ENCODE measurements around the gene PRKACB. TPM values are rescaled to one million over a fixed set of nuclear protein-coding genes. Genes with fewer than 3 reads are reported as not detected.
"Not testable (repeated sequence)": the region's sequence is repeated elsewhere in the genome, so short reads cannot be mapped to it uniquely, and the experiment has no call there.

PRKACB gene
- total RNA-seq, 4 donors from 2014 or later = 26.7 to 35.6 (median 33.8) TPM

GRCh38 chr1:84282780-84283333 is 138.8 kb downstream of the PRKACB start:
- DNase-seq = no peak
- H3K4me1 ChIP-seq = no peaks in the 10 kb centered on the region
- no peak overlapping the region for H3K4me3 ChIP-seq (replicated peaks in 1 of 3)
- no peak overlapping the region for H3K27ac ChIP-seq
- H3K36me3 ChIP-seq = no peaks in the 10 kb centered on the region
- intact Hi-C loops (cut with DNase I) = no loop called here
- no peak for TF ChIP-seq POLR2A (IDR thresholded peaks at IDR 0.05)
- TF ChIP-seq, protein P1, sequence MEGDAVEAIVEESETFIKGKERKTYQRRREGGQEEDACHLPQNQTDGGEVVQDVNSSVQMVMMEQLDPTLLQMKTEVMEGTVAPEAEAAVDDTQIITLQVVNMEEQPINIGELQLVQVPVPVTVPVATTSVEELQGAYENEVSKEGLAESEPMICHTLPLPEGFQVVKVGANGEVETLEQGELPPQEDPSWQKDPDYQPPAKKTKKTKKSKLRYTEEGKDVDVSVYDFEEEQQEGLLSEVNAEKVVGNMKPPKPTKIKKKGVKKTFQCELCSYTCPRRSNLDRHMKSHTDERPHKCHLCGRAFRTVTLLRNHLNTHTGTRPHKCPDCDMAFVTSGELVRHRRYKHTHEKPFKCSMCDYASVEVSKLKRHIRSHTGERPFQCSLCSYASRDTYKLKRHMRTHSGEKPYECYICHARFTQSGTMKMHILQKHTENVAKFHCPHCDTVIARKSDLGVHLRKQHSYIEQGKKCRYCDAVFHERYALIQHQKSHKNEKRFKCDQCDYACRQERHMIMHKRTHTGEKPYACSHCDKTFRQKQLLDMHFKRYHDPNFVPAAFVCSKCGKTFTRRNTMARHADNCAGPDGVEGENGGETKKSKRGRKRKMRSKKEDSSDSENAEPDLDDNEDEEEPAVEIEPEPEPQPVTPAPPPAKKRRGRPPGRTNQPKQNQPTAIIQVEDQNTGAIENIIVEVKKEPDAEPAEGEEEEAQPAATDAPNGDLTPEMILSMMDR (IDR thresholded peaks at IDR 0.05) = no peak
- H3K27me3 ChIP-seq = no peaks in the 10 kb centered on the region
- WGBS, 2 donors = 77 to 100% methylated on average over 1 of the region's 1 CpG
- H3K9me3 ChIP-seq = no peaks in the 10 kb centered on the region

DNA sequence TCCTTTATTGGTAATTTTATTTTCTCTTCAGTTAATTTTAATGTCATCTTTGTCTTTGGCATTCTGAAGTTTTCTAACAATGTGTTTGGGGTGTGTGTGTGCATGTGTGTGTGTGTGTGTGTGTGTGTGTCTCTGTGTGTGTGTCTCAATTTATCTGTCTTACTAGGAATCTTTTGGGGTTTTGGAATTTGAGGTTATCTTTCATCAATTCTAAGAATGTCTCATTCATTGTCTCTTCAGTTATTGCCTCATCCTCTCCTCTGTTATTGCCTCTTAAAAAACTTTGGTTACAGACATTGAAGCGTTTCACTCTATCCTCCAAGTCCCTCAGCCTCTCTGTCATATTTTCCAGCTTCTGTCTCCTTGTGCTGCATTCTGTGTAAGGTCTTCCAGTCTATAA is 139.3 kb downstream of the PRKACB start:
- no peak for TF ChIP-seq POLR2A (IDR thresholded peaks at IDR 0.05)
- TF ChIP-seq, protein P1 (IDR thresholded peaks at IDR 0.05) = no peak
- Histone ChIP-seq H3K4me3 (replicated peaks in 1 of 3) (no peak overlapping the region), H3K9me3 (no peaks in the 10 kb centered on the region), H3K27ac (no peak overlapping the region), H3K36me3 (no peaks in the 10 kb centered on the region), H3K27me3 (no peaks in the 10 kb centered on the region), H3K4me1 (no peaks in the 10 kb centered on the region)
- intact Hi-C loops (cut with DNase I) = no loop called here
- DNase-seq = no peak
- 85 to 88% methylated on average over 1 of the region's 1 CpG for WGBS, 2 donors

GRCh38 chr1:84286071-84286470 is 142.0 kb downstream of the PRKACB start:
- H3K36me3 ChIP-seq = no peaks in the 10 kb centered on the region
- intact Hi-C loops (cut with DNase I) = no loop called here
- no peak overlapping the region for H3K4me3 ChIP-seq (replicated peaks in 1 of 3)
- H3K4me1 ChIP-seq = peaks cover 11 to 15% of the 10 kb centered on the region in 2 donors
- no peaks in the 10 kb centered on the region for H3K27me3 ChIP-seq
- no peak for DNase-seq
- TF ChIP-seq, protein P1 (IDR thresholded peaks at IDR 0.05) = no peak
- no peak for TF ChIP-seq POLR2A (IDR thresholded peaks at IDR 0.05)
- H3K27ac ChIP-seq = no peak overlapping the region
- WGBS, 2 donors = 87 to 90% methylated on average over 1 of the region's 1 CpG
- H3K9me3 ChIP-seq = no peaks in the 10 kb centered on the region

DNA sequence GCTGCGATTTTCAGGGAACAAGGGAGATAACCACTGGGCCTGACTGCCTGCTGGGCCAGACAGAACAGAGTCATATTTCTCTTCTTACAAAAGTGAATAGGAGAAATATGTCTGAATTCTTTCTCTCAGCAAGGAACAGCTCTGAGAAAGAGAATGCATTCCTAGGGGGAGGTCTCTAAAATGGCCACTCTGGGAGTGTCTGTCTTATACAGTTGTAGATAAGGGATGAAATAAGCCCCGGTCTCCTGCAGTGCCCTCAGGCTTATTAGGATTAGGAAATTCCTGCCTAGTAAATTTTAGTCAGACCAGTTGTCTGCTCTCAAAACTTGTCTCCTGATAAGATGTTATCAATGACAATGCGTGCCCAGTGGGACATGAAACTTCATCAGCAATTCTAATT is 143.3 kb downstream of the PRKACB start:
- H3K4me3 ChIP-seq (replicated peaks in 1 of 3); H3K27me3 ChIP-seq; H3K9me3 ChIP-seq; H3K36me3 ChIP-seq; DNase-seq; H3K27ac ChIP-seq; intact Hi-C loops (cut with DNase I): not testable (repeated sequence)
- 63 to 66% methylated on average over 3 of the region's 3 CpGs for WGBS, 2 donors
- H3K4me1 ChIP-seq = peaks cover 11 to 15% of the 10 kb centered on the region in 2 donors

Small RNA genes lying within 50 kb of the gene (small RNA-seq; reads per million reads assigned to genes)
- gene AL450063.1 (not detected), gene RF00410 (not detected)

Other genes with a start within 250 kb of the PRKACB start
- 10 to 100 TPM in 3 of 4 donors, 1 to 10 TPM in 1; 7.8 to 22.7 (median 12.8) TPM for gene TTLL7, start 145.1 kb upstream of the PRKACB start, total RNA-seq
- gene SAMD13, start 157.4 kb downstream of the PRKACB start, total RNA-seq = 1 to 10 TPM; 5.6 to 9.5 (median 5.9) TPM